NT2/D1 (cell line): ENCODE measurements around the gene SND1.

ENCODE experiments used
- DNase-seq: peaks from one replicate; pipeline ENCODE4 v3.0.0-alpha.2; 2011; ENCODE audit warnings: low read depth, low spot score
- H3K27me3 ChIP-seq: 2 replicates; pipeline ENCODE4 v1.6.0; 2011; ENCODE audit warnings: mild to moderate bottlenecking; ENCODE audit not compliant: insufficient read length, insufficient read depth
- H3K36me3 ChIP-seq: 2 replicates; pipeline ENCODE4 v1.6.1; 2011; ENCODE audit warnings: mild to moderate bottlenecking, low read length, mixed read lengths; ENCODE audit not compliant: insufficient read depth, insufficient read length
- H3K4me1 ChIP-seq: 2 replicates; pipeline ENCODE4 v1.5.1; 2011; ENCODE audit not compliant: insufficient read depth, insufficient read length
- H3K4me3 ChIP-seq: 2 replicates; pipeline ENCODE4 v1.5.1; 2011; ENCODE audit warnings: low read depth; ENCODE audit not compliant: insufficient read length
- H3K9ac ChIP-seq: 2 replicates; pipeline ENCODE4 v1.6.0; 2011; ENCODE audit warnings: low read depth; ENCODE audit not compliant: insufficient read length
- H3K9me3 ChIP-seq: 2 replicates; pipeline ENCODE4 v1.5.1; 2011; ENCODE audit warnings: mild to moderate bottlenecking, low read length; ENCODE audit not compliant: insufficient read depth
- SUZ12 ChIP-seq: IDR thresholded peaks from 2 replicates; pipeline ENCODE4 v1.6.1; 2011; ENCODE audit not compliant: insufficient read length, insufficient read depth; ENCODE audit errors: extremely low read depth
- YY1 ChIP-seq: IDR thresholded peaks from 2 replicates; pipeline ENCODE4 v1.6.1; 2011; ENCODE audit not compliant: insufficient read length, insufficient read depth
- ZNF274 ChIP-seq: IDR thresholded peaks from 2 replicates; pipeline ENCODE4 v1.6.1; 2011; ENCODE audit warnings: mild to moderate bottlenecking, low read depth, low read length

SND1 gene

DNA sequence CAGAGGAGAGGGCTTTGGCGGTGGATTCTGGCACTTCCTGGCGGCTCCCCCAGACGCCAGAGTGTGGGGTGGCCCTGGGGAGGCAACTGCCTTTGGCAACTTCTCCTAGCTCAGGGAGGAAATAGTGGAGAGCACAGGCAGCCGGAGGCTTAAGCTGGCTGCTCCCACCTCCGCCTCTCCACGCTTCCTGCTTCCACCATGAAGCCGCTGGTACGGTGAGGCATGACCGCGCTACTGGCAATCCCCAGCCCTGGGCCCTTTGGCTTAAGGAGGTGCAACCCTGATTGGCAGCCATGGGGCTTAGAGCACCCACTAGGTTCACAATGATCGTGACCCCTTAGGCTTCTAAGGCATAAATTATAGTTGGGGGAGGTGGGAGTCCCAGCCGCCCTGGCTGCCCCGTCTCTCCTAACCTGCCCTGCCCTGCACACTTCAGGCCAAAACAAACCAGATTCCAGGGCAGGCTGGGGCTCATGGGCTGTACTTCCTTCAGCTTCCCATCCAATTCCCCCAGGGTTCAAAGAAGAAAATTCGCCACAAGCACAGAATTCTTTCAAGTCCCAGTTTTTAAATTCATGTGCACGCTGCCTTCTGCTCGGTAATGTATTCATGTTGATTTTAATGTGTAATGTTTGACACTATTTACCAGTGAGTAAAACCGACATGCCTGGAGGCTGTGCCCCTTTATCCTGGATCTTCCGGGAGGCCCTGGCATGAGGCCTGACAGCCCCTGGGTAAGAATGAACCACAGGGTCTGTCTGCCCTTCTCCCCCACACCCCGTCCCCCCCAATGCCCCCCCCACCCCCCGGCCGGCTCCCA, 469.9 kb downstream of the SND1 start:
- DNase-seq, result no peak
- Histone ChIP-seq H3K9ac (no peak overlapping the region), H3K27me3 (no peaks in the 10 kb centered on the region), H3K4me1 (peaks cover 11% of the 10 kb centered on the region), H3K9me3 (no peaks in the 10 kb centered on the region), H3K36me3 (no peaks in the 10 kb centered on the region), H3K4me3 (no peak overlapping the region)
- TF ChIP-seq ZNF274 (no peak), SUZ12 (no peak), YY1 (no peak)

DNA sequence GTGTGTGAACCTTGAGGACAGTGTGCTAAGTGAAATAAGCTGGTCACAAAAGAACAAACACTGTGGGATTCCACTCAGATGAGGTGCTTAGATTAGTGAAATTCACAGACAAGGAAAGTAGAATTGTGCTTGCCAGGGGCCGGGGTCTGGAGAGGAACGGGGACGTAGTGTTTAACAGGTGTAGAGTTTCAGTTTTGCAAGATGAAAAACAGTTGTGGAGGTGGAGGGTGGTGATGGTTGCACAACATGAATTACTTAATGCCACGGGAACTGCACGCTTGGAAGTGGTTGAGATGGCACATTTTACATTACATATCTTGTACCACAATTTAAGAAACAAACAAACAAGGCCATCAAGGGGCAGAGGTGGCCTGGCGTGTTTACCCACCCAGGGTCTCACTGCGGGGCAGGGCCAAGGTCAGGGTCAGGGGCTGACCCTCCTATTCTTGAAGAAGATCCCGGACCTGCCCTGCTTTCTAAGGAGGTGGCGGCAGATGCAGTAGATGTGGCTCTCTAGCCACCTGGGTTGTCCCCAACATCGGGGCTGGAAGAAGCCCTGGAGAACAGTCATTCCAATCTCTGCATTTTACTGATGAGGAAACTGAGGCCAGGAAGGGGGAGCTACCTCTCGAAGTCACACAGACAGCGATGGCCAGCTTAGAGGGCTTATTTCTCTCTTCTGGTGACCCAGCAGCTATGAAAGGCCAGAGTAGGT, 470.7 kb downstream of the SND1 start:
- Histone ChIP-seq H3K9me3 (no peaks in the 10 kb centered on the region), H3K36me3 (no peaks in the 10 kb centered on the region), H3K9ac (no peak overlapping the region), H3K4me3 (no peak overlapping the region), H3K27me3 (no peaks in the 10 kb centered on the region), H3K4me1 (peaks cover 11% of the 10 kb centered on the region)
- TF ChIP-seq YY1 (no peak), SUZ12 (no peak), ZNF274 (no peak)
- no peak for DNase-seq

DNA sequence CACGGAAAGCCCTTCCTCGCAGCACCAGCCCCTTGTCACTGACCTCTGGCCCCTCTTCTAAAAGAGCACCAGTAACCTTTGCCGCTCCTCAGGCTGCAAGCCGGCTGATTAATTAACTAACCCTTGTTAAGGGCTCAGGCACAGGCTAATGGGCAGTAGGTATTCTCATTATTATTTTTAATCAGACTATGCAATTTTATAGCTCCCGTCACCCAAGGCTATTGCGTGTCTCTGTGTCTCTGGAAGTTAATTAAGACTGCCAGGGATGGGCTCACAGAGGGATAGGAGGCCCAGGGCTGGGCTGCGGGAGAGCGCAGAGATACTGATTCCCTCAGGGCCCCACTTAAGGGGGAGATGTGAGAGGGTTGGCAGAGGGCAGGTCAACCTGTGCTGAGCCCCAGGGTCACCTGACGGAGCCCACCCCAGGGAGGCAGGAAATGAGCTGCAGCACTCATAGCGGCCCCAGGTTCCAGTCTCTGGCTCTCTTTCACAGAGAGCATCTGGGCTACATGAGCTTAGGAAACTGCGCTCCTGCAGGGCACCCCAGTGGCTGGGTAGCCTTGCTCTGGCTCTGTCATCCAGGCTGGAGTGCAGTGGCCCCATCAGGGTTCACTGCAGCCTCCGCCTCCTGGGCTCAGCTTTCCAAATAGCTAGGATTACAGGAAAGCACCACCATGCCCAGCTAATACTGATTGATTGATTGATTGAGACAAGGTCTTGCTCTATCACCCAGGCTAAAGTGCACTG, 471.5 kb downstream of the SND1 start:
- TF ChIP-seq ZNF274, result no peak
- TF ChIP-seq YY1, result no peak
- TF ChIP-seq SUZ12, result no peak
- H3K27me3 ChIP-seq, result no peaks in the 10 kb centered on the region
- H3K4me3 ChIP-seq, result no peak overlapping the region
- no peaks in the 10 kb centered on the region for H3K36me3 ChIP-seq
- H3K4me1 ChIP-seq, result peaks cover 11% of the 10 kb centered on the region
- DNase-seq, result no peak
- no peaks in the 10 kb centered on the region for H3K9me3 ChIP-seq
- no peak overlapping the region for H3K9ac ChIP-seq

DNA sequence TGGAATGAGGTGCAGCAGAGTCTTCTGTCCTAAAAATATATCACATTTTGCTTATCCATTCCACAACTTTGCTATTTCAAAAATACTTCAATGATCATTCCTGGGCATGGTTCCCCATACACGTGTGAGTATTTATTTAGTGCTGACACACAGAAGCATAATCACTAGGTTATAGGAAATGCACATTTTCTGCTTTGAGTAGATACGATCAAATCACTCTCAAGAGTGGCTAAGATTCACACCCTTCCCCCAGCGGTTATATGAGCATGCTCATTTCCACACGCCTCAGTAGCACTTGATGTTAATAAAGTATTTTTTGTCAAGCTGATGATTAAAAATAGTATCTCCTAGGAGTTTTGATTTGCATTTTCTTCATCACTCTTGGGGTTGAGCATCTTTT, 472.8 kb downstream of the SND1 start:
- H3K4me1 ChIP-seq, result peaks cover 11% of the 10 kb centered on the region
- H3K4me3 ChIP-seq, result no peak overlapping the region
- H3K9me3 ChIP-seq, result no peaks in the 10 kb centered on the region
- TF ChIP-seq ZNF274 (no peak), YY1 (no peak), SUZ12 (no peak)
- no peak overlapping the region for H3K9ac ChIP-seq
- H3K36me3 ChIP-seq, result no peaks in the 10 kb centered on the region
- no peaks in the 10 kb centered on the region for H3K27me3 ChIP-seq
- no peak for DNase-seq

DNA sequence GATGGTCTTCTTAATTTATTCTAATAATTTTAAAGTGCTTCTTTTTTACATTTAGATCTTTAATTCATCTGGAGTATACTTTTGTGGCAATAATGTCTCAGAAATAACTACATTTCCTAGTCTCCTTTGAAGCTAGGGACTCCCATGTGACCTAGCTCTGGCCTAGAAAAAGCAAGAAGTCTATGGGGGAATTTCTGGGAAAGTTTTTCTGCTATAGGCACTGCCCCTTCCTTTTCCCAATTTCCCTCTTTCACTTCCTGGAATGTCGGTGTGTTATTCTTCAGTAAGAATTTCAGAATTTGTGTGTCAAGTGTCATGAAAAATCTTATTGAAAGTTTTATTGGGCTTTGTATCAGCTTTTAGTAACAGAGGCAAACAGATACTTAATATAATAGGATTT, 473.8 kb downstream of the SND1 start:
- Histone ChIP-seq H3K27me3 (peaks cover 4% of the 10 kb centered on the region), H3K4me3 (no peak overlapping the region), H3K4me1 (peaks cover 11% of the 10 kb centered on the region), H3K9me3 (no peaks in the 10 kb centered on the region), H3K36me3 (no peaks in the 10 kb centered on the region), H3K9ac (no peak overlapping the region)
- no peak for DNase-seq
- TF ChIP-seq ZNF274, result no peak
- TF ChIP-seq YY1, result no peak
- no peak for TF ChIP-seq SUZ12

DNA sequence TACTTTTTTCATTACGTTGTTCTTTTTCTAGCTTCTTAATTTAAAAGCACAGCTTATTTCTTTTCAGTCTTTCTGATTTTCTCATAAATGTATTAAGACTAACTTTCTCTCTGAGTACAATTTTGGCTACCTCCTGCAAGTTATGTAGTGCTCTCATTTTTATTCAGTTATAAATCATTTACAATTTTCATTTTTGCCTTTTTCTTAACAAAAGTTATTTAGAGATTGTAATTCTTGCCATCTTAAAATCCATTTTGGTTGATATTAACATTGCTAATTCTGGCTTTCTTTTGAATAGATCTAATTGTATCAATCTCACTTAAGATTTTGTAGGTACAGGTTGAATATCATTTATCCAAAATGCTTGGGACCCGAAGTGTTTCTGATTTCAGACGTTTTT, 476.4 kb downstream of the SND1 start:
- H3K9ac ChIP-seq, result no peak overlapping the region
- no peak overlapping the region for H3K4me3 ChIP-seq
- TF ChIP-seq SUZ12, result no peak
- TF ChIP-seq YY1, result no peak
- H3K27me3 ChIP-seq, result peaks cover 8% of the 10 kb centered on the region
- H3K4me1 ChIP-seq, result peaks cover 6% of the 10 kb centered on the region
- H3K9me3 ChIP-seq, result no peaks in the 10 kb centered on the region
- no peaks in the 10 kb centered on the region for H3K36me3 ChIP-seq
- no peak for DNase-seq
